IPS-18a (cell line): ENCODE results near the gene GTF2H1.

ENCODE experiments used
- H3K27ac ChIP-seq: one replicate; pipeline ENCODE4 v1.5.1; 2013; ENCODE audit warnings: low read length
- H3K27me3 ChIP-seq: one replicate; pipeline ENCODE4 v1.6.1; 2013; ENCODE audit warnings: mild to moderate bottlenecking, low read length; ENCODE audit not compliant: control insufficient read depth, insufficient read depth
- H3K36me3 ChIP-seq: one replicate; pipeline ENCODE4 v1.6.1; 2013; ENCODE audit warnings: low read depth, low read length; ENCODE audit not compliant: control insufficient read depth
- H3K4me1 ChIP-seq: one replicate; pipeline ENCODE4 v1.6.1; 2013; ENCODE audit warnings: low read depth, low read length; ENCODE audit not compliant: control insufficient read depth
- H3K4me3 ChIP-seq: one replicate; pipeline ENCODE4 v1.5.1; 2013; ENCODE audit warnings: low read length
- H3K9ac ChIP-seq: one replicate; pipeline ENCODE4 v1.6.1; 2013; ENCODE audit warnings: mild to moderate bottlenecking, low read length, moderate library complexity
- H3K9me3 ChIP-seq: one replicate; pipeline ENCODE4 v1.6.1; 2013; ENCODE audit warnings: low read depth, low read length; ENCODE audit not compliant: control insufficient read depth

Gene GTF2H1

GRCh38 chr11:18308242-18308641 lies 14.1 kb upstream of the GTF2H1 start:
- Histone ChIP-seq H3K27ac (no peak overlapping the region), H3K4me3 (no peak overlapping the region), H3K4me1 (no peaks in the 10 kb centered on the region), H3K9me3 (no peaks in the 10 kb centered on the region), H3K27me3 (no peaks in the 10 kb centered on the region), H3K36me3 (peaks cover 62% of the 10 kb centered on the region), H3K9ac (no peak overlapping the region)

- no peaks in the 10 kb centered on the region for H3K9me3 ChIP-seq
- no peaks in the 10 kb centered on the region for H3K4me1 ChIP-seq
- no peak overlapping the region for H3K4me3 ChIP-seq
- no peaks in the 10 kb centered on the region for H3K27me3 ChIP-seq
- H3K9ac ChIP-seq, result no peak overlapping the region
- no peak overlapping the region for H3K27ac ChIP-seq
- H3K36me3 ChIP-seq, result peaks cover 55% of the 10 kb centered on the region
These were observed 12.7 kb upstream of the GTF2H1 start for GRCh38 chr11:18309691-18310090.

DNA sequence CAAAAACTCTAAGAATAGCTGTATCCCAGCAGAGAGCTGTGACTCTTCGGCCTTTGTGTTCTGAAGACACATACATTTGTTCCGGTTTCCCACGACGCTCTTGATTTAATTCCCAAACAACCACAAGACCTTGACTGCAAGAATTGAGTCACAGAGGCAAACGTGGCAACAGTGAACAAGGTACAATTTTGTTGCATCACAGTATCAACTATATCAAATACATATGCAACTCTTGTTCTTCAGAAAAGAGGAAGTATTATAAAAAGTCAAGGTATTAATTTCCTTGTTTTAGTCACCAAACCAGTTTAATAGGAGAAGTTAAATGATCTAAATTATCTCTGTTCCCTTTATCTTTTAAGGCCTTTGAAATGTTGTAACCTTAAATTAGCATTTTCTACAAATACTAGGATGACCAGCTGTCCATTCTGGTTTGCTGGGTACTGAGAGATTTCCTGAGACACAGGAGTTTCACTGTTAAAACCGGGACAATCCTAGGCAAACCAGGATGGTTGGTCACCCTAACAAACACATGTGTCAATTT lies 11.5 kb upstream of the GTF2H1 start:
- H3K4me1 ChIP-seq, result no peaks in the 10 kb centered on the region
- no peak overlapping the region for H3K27ac ChIP-seq
- H3K9me3 ChIP-seq, result no peaks in the 10 kb centered on the region
- H3K4me3 ChIP-seq, result no peak overlapping the region
- H3K9ac ChIP-seq, result no peak overlapping the region
- peaks cover 47% of the 10 kb centered on the region for H3K36me3 ChIP-seq
- no peaks in the 10 kb centered on the region for H3K27me3 ChIP-seq

DNA sequence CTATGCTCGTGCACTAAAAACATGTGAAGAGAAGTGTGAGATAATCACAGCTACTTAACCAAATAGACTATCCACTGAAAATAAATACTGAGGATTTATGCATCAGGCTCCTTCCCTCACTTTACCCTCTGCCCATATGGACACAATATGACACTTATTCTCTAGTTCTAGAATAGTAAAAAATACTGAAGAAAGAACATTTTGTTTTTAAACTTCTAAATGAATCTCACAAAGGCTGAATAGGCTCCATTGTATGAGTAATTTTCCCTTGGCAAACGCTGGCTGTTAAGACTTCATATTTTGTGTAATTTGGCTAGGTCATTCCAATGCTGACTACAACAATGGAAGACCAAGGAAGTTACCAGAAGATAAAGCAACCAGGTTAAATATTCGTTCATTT lies 10.4 kb upstream of the GTF2H1 start:
- Histone ChIP-seq H3K27me3 (no peaks in the 10 kb centered on the region), H3K36me3 (peaks cover 35% of the 10 kb centered on the region), H3K27ac (no peak overlapping the region), H3K4me3 (no peak overlapping the region), H3K9me3 (no peaks in the 10 kb centered on the region), H3K9ac (no peak overlapping the region), H3K4me1 (no peaks in the 10 kb centered on the region)

DNA sequence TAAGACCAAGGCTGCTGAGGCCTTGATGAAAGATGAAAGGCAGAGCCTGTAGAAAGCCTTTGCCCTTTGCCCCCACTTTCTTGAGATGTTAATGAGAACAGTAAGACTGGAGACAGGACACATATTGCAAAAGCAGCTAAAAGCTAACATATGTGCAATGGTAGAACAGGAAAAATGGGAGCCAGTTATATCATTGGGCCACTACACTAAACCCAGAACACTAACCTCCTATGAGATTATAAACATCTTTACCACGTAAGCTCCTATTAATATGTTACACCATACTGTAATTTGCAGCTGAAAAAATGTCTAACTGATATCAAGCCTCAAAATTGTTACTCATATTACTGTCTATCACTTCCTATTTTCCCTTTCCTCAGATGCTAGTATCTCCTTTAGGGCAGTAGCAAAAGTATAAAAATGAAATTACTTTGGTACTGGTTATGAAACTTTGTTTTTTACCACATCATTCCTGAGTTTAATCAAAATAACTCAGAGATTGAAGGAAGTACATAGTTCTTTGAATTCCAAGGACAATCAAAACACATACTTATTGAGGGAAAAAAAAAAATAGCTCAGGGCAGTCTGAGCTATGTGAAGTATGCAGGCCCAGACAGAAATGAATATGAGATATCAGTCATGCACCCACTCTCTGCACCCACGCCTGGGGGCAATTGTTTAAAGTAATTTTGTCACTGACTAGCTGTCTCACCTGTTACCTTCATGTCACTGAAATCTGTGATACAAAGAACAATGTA lies 9.5 kb upstream of the GTF2H1 start:
- Histone ChIP-seq H3K27me3 (no peaks in the 10 kb centered on the region), H3K36me3 (peaks cover 34% of the 10 kb centered on the region), H3K4me3 (no peak overlapping the region), H3K9me3 (no peaks in the 10 kb centered on the region), H3K27ac (no peak overlapping the region), H3K9ac (no peak overlapping the region), H3K4me1 (no peaks in the 10 kb centered on the region)

- Histone ChIP-seq H3K36me3 (peaks cover 21% of the 10 kb centered on the region), H3K9ac (no peak overlapping the region), H3K4me1 (no peaks in the 10 kb centered on the region), H3K27me3 (no peaks in the 10 kb centered on the region), H3K27ac (no peak overlapping the region), H3K4me3 (no peak overlapping the region), H3K9me3 (no peaks in the 10 kb centered on the region)
These were observed 8.2 kb upstream of the GTF2H1 start for GRCh38 chr11:18313965-18314763.

DNA sequence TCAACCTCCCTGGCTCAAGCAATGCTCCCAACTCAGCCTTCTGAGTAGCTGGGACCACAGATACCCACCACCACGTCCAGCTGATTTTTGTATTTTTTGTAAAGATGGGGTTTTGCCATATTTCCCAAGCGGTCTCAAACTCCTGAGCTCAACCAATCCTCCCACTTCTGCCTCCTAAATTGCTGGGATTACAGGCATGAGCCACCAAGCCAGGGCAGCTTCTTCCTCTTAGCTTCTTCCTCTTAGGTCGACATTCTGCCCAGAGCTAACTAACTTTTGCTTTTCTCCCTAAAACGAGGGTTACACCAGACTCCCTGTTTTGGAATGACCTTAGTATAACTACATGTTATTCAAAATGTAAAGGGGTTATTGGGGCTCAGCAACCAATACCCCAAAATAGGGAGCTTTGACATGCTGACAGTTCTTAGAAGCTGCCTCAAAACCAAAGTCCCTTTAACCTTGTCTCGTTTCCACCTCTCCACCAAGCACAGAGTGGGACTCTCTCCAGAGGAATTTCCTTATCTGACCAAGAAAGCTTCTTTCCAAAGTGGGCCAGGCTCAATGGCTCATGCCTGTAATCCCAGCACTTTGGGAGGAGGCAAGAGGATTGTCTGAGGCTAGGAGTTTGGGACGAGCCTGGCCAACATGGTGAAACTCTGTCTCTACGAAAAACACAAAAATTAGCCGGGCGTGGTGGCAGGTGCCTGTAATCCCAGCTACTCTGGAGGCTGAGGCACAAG lies 7.4 kb upstream of the GTF2H1 start:
- Histone ChIP-seq H3K4me1 (no peaks in the 10 kb centered on the region), H3K27ac (no peak overlapping the region), H3K9ac (no peak overlapping the region), H3K36me3 (peaks cover 13% of the 10 kb centered on the region), H3K9me3 (no peaks in the 10 kb centered on the region), H3K27me3 (no peaks in the 10 kb centered on the region), H3K4me3 (no peak overlapping the region)

- H3K4me1 ChIP-seq, result peaks cover 4% of the 10 kb centered on the region
- no peak overlapping the region for H3K27ac ChIP-seq
- peaks cover 3% of the 10 kb centered on the region for H3K36me3 ChIP-seq
- H3K27me3 ChIP-seq, result no peaks in the 10 kb centered on the region
- no peak overlapping the region for H3K9ac ChIP-seq
- H3K4me3 ChIP-seq, result no peak overlapping the region
- H3K9me3 ChIP-seq, result no peaks in the 10 kb centered on the region
These were observed 6.5 kb upstream of the GTF2H1 start for GRCh38 chr11:18315893-18316292.

GRCh38 chr11:18317551-18317950 lies 4.8 kb upstream of the GTF2H1 start:
- H3K27me3 ChIP-seq, result no peaks in the 10 kb centered on the region
- H3K36me3 ChIP-seq, result no peaks in the 10 kb centered on the region
- H3K27ac ChIP-seq, result no peak overlapping the region
- no peaks in the 10 kb centered on the region for H3K9me3 ChIP-seq
- no peak overlapping the region for H3K9ac ChIP-seq
- peaks cover 4% of the 10 kb centered on the region for H3K4me1 ChIP-seq
- no peak overlapping the region for H3K4me3 ChIP-seq

GRCh38 chr11:18319914-18320313 lies 2.5 kb upstream of the GTF2H1 start:
- H3K27ac ChIP-seq, result no peak overlapping the region
- no peak overlapping the region for H3K9ac ChIP-seq
- no peaks in the 10 kb centered on the region for H3K9me3 ChIP-seq
- H3K36me3 ChIP-seq, result peaks cover 5% of the 10 kb centered on the region
- H3K4me1 ChIP-seq, result peaks cover 9% of the 10 kb centered on the region
- H3K27me3 ChIP-seq, result no peaks in the 10 kb centered on the region
- H3K4me3 ChIP-seq, result no peak overlapping the region

DNA sequence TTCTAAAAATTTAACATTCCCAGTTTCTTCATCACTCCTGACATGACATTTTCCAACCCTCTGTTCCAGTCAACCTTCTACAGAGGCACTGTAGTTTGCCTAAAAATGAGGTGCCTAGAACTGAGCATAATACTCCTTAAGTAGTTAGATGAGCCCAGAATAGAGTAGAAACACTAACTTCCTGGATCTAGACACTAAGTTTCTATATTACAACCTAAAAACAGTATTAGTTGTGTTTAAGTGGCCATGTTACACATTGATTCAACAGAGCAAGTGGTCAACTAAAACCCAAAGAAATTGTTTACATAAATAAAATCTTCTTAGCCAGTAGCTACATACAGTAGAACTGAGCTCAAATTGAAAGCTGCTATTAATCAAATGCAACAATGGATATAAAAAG lies 1.8 kb upstream of the GTF2H1 start:
- peak overlapping the region; percentile 91 for H3K4me3 ChIP-seq
- H3K4me1 ChIP-seq, result peaks cover 9% of the 10 kb centered on the region
- H3K27me3 ChIP-seq, result no peaks in the 10 kb centered on the region
- H3K27ac ChIP-seq, result no peak overlapping the region
- peak overlapping the region; percentile 94 for H3K9ac ChIP-seq
- H3K9me3 ChIP-seq, result no peaks in the 10 kb centered on the region
- H3K36me3 ChIP-seq, result peaks cover 6% of the 10 kb centered on the region
